Glomerular visceral epithelial cell (primary cell): ENCODE results near the gene CREM.
"Not testable (repeated sequence)": the region's sequence is repeated elsewhere in the genome, so short reads cannot be mapped to it uniquely, and the experiment has no call there.

ENCODE experiments used
- DNase-seq: peaks from one replicate; pipeline ENCODE4 v3.0.0-alpha.2; 2016; ENCODE audit errors: extremely low spot score

The CREM gene

GRCh38 chr10:35194471-35194870, 67.8 kb downstream of the CREM start:
- DNase-seq, result no peak

DNA sequence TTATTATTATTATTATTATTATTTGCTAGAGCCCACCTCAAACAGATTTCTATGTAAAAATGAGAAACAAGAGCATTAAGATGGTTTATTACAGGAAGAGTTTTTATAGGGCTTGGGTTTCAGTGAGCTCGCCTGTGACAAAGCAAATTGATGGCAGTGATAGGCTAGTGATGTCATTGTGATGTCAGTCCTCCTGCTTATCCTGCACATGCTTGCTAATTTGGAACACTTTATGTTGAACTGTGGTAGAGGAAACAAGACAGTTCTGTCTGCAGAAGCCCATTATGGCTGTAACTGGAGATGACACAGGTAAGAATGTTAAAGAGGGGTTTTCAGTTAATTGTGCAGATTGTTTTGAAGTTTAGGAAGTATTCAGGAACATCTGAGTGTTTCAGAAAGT, 68.3 kb downstream of the CREM start:
- no peak for DNase-seq

- peak; percentile 93 for DNase-seq
Observed at GRCh38 chr10:35195361-35196306, 69.0 kb downstream of the CREM start.

DNA sequence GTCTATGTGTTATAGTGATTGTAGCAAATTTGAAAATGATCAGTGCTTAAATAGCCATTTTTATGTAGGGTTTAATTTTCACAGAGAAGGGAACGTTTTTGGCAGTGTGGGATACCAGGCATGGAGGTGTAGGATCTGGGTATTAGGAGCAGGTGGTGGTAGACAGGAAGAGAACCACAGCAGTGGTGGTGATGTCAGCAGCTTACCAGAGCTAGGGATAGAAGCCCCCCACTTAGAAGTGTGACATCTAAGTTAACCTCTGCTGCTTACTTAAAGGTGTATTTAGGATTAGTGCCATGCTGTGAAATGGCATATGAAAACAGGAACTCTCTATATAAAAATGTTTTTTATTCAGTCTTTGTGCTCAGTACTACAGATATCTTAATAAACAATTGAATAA, 73.8 kb downstream of the CREM start:
- no peak for DNase-seq

- no peak for DNase-seq
Observed at GRCh38 chr10:35201234-35201633, 74.6 kb downstream of the CREM start.

DNA sequence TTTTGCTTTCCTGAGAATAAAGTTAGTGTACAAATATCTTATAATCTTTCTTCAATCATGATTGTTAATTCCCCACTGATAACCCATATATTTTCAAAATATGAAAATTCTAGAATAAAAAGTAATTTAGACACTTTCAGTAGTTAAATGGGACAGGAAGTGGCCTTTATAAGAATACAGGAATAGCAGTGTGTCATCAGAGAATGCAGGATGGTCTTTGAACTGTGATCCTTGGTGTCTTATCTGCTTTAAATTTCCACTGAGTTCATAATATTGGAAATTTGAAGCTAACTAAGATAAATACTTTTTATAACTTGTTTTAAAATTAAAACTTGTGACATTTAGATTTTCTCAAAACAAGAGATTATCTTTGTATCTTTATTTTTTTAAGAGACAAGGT, 75.4 kb downstream of the CREM start:
- no peak for DNase-seq

DNA sequence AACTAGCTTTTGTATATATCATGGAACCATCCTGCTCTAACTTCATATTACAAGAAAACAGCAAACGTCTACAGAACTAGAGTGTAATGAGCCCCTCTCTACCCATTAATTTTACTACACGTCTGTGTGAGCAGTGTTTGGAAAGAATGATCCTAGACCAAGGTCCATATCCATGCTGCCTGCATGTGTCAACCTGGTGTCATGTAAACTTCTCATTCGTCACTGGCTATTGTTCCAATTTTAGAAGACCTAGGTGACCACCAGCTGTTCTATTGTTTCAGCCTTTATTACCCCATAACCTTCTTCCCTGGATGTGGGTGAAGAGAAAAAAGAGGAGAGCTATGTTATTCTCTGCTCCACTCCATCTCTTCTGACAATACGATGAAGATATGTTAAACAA, 77.1 kb downstream of the CREM start:
- DNase-seq, result no peak

GRCh38 chr10:35204650-35205319, 78.1 kb downstream of the CREM start:
- no peak for DNase-seq

- no peak for DNase-seq
Observed at GRCh38 chr10:35206274-35206673, 79.6 kb downstream of the CREM start.

DNA sequence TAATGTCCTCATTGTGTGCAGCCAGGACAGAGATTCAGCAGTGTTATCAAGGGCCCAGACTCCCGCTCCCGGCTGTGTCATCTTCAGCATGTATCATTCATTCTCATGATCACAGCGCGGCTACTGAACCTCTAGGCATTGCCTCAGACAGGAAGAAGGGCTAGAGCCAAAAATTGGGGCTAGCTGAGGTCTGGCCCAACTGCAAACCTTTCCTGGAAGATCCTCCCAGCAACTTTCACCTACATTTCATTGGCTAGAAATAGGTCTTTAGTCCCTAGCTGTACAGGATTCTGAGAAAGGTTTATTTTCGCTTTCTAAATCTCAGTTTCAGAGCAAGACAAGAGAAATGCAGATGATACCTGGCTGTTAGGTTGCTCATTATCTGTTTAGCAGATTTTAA, 81.9 kb downstream of the CREM start:
- DNase-seq, result no peak

GRCh38 chr10:35208949-35209613, 82.4 kb downstream of the CREM start:
- no peak for DNase-seq

- DNase-seq, result no peak
Observed at GRCh38 chr10:35210961-35211360, 84.3 kb downstream of the CREM start.

- no peak for DNase-seq
Observed at GRCh38 chr10:35211390-35211789, 84.7 kb downstream of the CREM start.

- no peak for DNase-seq
Observed at GRCh38 chr10:35212856-35213255, 86.2 kb downstream of the CREM start.

DNA sequence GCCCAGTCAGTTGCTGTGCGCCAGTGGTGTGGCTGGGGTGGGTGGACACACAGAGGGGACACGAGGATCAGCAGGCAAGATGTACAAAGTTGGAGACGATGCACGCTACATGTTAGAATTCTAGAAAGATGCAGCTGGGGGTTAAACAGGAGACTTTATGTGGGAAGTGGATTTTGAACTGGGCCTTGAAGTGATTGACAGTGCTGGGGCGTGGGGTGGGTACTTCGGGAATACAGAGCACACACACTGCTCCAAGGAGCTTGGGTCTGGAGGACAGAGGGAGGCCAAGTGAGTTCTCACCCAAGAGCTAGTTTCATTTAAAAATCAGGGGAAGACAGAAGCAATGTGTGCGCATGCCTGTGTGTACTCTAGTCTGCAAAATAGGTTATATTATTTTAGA, 87.1 kb downstream of the CREM start:
- no peak for DNase-seq

DNA sequence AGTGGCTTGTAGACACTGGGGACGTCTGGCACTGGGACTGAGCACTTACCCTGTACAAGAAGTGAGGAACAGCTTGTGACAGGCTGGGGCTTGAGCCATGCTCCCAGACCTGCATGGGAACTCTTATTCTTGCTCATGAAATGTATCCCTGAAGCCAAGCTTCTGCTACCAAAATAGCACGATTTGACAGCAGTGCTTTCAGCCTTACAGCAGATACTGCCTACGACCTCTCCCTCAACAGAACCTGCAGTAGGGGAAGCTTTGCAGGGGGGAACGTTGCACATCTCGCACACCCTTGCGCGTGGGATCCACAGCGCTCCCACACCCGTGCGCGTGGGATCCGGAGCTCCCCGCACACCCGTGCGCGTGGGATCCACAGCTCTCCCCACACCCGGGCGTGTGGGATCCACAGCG, 88.0 kb downstream of the CREM start:
- no peak for DNase-seq

DNA sequence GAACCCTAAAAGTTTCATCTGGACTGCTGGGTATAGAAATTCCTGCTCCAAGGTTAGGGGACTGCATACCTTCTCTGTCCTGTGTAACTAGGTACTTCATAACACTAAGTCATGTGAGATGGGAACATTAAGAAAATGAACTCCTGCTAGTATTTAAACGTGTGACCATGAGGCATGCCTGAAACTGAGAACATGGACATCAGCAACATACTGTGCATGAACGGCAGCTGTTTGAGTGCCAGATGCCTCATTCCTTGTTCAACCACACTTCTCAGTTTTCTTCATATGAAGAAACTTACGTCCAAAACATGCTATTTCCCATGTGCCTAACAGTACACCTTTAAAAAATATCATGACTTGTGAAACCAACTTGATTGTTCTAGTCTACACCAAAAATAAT, 88.5 kb downstream of the CREM start:
- DNase-seq, result no peak

DNA sequence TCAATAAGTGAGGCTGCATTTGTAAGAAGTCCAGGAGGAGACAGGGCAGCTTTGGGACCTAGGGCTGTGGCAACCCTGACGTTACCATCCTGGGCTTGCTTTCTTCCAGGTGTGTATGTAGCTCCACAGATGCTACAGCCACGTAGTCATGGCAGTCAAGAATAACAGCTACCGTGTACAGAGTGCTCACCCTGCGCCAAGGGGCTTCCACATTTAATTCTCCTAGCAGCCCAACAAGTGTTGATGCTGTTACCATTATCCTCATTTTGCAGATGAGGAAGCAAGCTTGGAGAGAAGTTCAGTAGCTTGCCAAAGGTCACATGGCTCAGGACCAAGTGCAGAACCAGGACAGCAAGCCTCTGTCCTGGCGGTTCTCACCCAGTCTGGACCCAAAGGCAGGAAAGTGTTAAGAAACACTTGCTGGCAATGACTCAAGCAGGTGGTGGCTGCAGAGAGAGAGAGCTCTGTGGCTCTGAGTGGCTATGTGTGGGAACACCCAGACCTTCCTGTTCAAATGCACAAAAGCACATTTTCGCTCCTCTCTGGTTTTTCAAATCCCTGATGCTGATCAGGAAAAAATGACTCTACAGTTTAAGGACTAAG, 89.8 kb downstream of the CREM start:
- DNase-seq, result peak; percentile 60

- DNase-seq, result not testable (repeated sequence)
Observed at GRCh38 chr10:35216956-35217355, 90.3 kb downstream of the CREM start.

- no peak for DNase-seq
Observed at GRCh38 chr10:35217455-35217854, 90.8 kb downstream of the CREM start.

DNA sequence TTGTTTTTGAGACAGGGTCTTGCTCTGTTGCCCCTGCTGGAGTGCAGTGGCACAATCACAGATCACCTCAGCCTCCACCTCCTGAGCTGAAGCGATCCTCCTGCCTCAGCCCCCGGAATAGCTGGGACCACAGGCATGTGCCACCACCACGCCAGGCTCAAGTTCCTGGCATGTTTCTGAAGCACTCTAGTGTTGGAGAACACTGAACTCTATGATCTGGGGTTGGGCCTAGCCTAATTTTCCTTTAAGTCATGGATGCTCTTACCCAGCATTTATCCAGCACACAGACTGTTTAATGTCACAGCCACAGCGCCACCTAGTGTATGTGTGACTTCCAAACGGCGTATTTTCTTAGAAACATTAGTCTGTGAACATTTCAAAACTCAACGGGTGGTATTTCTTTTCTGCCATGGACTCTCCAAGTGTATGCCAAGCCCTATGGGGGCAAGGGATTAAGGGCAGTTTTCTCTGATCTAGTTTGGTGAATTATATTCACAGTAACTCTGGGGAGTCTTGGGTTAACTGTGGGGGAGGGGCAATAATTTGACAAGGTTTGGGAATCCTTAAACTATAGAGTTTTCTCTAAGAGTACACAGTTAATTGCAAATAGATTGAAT, 91.8 kb downstream of the CREM start:
- DNase-seq, result peak; percentile 84

DNA sequence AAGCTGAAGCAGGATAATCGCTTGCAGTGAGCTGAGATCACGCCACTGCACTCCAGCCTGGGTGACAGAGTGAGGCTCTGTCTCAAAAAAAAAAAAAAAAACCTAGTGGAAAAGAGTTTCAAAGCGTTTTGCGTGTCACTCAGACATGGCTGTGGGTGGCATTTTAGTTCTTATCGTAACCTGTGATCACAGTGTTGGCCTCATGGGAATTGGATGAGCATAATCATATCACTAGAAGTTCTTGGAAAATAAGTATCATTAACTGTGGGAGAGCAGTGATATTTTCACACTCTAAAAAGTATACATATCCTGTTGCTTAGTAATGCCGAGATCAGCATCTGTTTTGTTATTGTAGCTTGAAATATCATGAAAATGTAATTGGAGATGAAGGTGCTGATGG, 92.6 kb downstream of the CREM start:
- DNase-seq, result no peak
